IMR-90 (cell line): Measurements from ENCODE around the gene KRTAP5-4. TPM values are rescaled to one million over a fixed set of nuclear protein-coding genes. Genes with fewer than 3 reads are reported as not detected.

Experiments
- ATAC-seq: fragments of 200-7000 bp; cut with Tn5 transposase; 2 replicates; pipeline ENCODE4 v1.9.1; 2020; ENCODE audit warnings: low read depth, mild to moderate bottlenecking, moderate library complexity
- BruUV-seq: library from RNA; stranded (reverse); fragments of 400-500 nt; replicated peaks from 2 replicates; lab custom pipeline; 2021; lab: Mats Ljungman, UMichigan
- CTCF ChIA-PET: fragments of 300-600 bp; formaldehyde crosslinking; extraction: SDS; loops from one replicate; lab custom pipeline; 2021; ENCODE audit warnings: antibody characterized with exemption; lab: Yijun Ruan, JAX
- POLR2A ChIA-PET: fragments of 300-600 bp; sonication (Branson Sonifier 250); formaldehyde crosslinking; loops from one replicate; lab custom pipeline; 2022; ENCODE audit warnings: antibody characterized with exemption; ENCODE audit not compliant: unreplicated experiment; lab: Charles Lee
- DNase-seq: peaks from one replicate; pipeline ENCODE4 v3.0.0; 2013
- H2AFZ ChIP-seq: replicated peaks from 2 replicates; pipeline ENCODE3; 2013; ENCODE audit warnings: low read length, mild to moderate bottlenecking; ENCODE audit not compliant: poor library complexity
- H2AK5ac ChIP-seq: 2 replicates; pipeline ENCODE4 v1.6.1; 2013; ENCODE audit warnings: low read depth, low read length, inconsistent platforms
- H2AK9ac ChIP-seq: replicated peaks from 2 replicates; pipeline ENCODE3; 2013; ENCODE audit warnings: mild to moderate bottlenecking, low read depth, low read length, moderate library complexity; ENCODE audit not compliant: poor library complexity
- H2BK120ac ChIP-seq: 2 replicates; pipeline ENCODE4 v1.6.1; 2013; ENCODE audit warnings: low read depth, low read length, inconsistent platforms
- H2BK15ac ChIP-seq: 3 replicates; pipeline ENCODE4 v1.6.1; 2013; ENCODE audit warnings: low read depth, low read length, inconsistent platforms
- H2BK20ac ChIP-seq: 2 replicates; pipeline ENCODE4 v1.6.1; 2013; ENCODE audit warnings: low read depth, mild to moderate bottlenecking, inconsistent platforms, low read length, moderate library complexity
- H2BK5ac ChIP-seq: 2 replicates; pipeline ENCODE4 v1.6.1; 2013; ENCODE audit warnings: mild to moderate bottlenecking, low read depth, low read length, inconsistent platforms; ENCODE audit not compliant: poor library complexity, severe bottlenecking
- H3K14ac ChIP-seq: replicated peaks from 2 replicates; pipeline ENCODE4 v1.6.1; 2013; ENCODE audit warnings: low read depth, low read length, inconsistent platforms
- H3K18ac ChIP-seq: 2 replicates; pipeline ENCODE4 v1.6.1; 2013; ENCODE audit warnings: low read depth, low read length, control low read depth
- H3K23ac ChIP-seq: 2 replicates; pipeline ENCODE4 v1.6.1; 2013; ENCODE audit warnings: low read depth, low read length, inconsistent platforms
- H3K27ac ChIP-seq: 2 replicates; pipeline ENCODE4 v1.5.1; 2013; ENCODE audit warnings: mild to moderate bottlenecking, control low read depth, low read length; ENCODE audit not compliant: insufficient read depth
- H3K27me3 ChIP-seq: 2 replicates; pipeline ENCODE4 v1.6.1; 2013; ENCODE audit warnings: low read length; ENCODE audit not compliant: control insufficient read depth, insufficient read depth
- H3K36me3 ChIP-seq: 2 replicates; pipeline ENCODE4 v1.6.1; 2013; ENCODE audit warnings: low read length, mixed read lengths; ENCODE audit not compliant: control insufficient read depth, insufficient read depth
- H3K4ac ChIP-seq: 2 replicates; pipeline ENCODE4 v1.6.1; 2013; ENCODE audit warnings: low read depth, low read length, inconsistent platforms
- H3K4me1 ChIP-seq: 2 replicates; pipeline ENCODE4 v1.6.1; 2013; ENCODE audit warnings: low read length, mixed read lengths; ENCODE audit not compliant: control insufficient read depth, insufficient read depth
- H3K4me2 ChIP-seq: 2 replicates; pipeline ENCODE4 v1.6.1; 2013; ENCODE audit warnings: low read depth, mild to moderate bottlenecking, control low read depth, low read length, moderate library complexity
- H3K4me3 ChIP-seq: 2 replicates; pipeline ENCODE4 v1.5.1; 2013; ENCODE audit warnings: low read depth, mild to moderate bottlenecking, control low read depth, low read length, moderate library complexity; ENCODE audit not compliant: insufficient read depth
- H3K56ac ChIP-seq: 2 replicates; pipeline ENCODE4 v1.6.1; 2013; ENCODE audit warnings: low read length, inconsistent platforms; ENCODE audit not compliant: insufficient read depth; ENCODE audit errors: extremely low read depth
- H3K79me1 ChIP-seq, 2 experiments: 2 replicates each; pipeline ENCODE4 v1.6.1; 2013; ENCODE audit warnings: low read length in 2 of 2, inconsistent platforms in 1 of 2, low read depth in 1 of 2
- H3K9ac ChIP-seq: 2 replicates; pipeline ENCODE4 v1.6.1; 2013; ENCODE audit warnings: low read depth, low read length, control low read depth
- H3K9me1 ChIP-seq: 2 replicates; pipeline ENCODE4 v1.6.1; 2013; ENCODE audit warnings: low read length, inconsistent platforms; ENCODE audit not compliant: insufficient read depth
- H3K9me3 ChIP-seq: 2 replicates; pipeline ENCODE4 v1.6.1; 2013; ENCODE audit warnings: low read length; ENCODE audit not compliant: control insufficient read depth, insufficient read depth
- H4K20me1 ChIP-seq: 2 replicates; pipeline ENCODE4 v1.6.1; 2013; ENCODE audit warnings: low read length, inconsistent platforms; ENCODE audit not compliant: insufficient read depth
- H4K5ac ChIP-seq: 2 replicates; pipeline ENCODE4 v1.6.1; 2013; ENCODE audit warnings: mild to moderate bottlenecking, low read depth, low read length, control low read depth
- H4K8ac ChIP-seq, 2 experiments: 2 replicates each; pipeline ENCODE4 v1.6.1; 2013; ENCODE audit warnings: low read depth in 2 of 2, low read length in 2 of 2, control low read depth in 1 of 2, inconsistent platforms in 1 of 2
- H4K91ac ChIP-seq: 2 replicates; pipeline ENCODE4 v1.6.1; 2013; ENCODE audit warnings: low read depth, low read length, inconsistent platforms; ENCODE audit not compliant: insufficient read depth
- CHD1 ChIP-seq: IDR thresholded peaks from 2 replicates; pipeline ENCODE4 v1.6.1; 2012; ENCODE audit warnings: low read depth, low read length, improper control_type of control experiment
- FOS ChIP-seq: fragments of 150-350 bp; IDR thresholded peaks from 2 replicates; pipeline ENCODE4 v1.6.1; 2016; ENCODE audit warnings: low read depth, low read length
- MXI1 ChIP-seq: IDR thresholded peaks from 2 replicates; pipeline ENCODE4 v1.6.1; 2012; ENCODE audit warnings: low read depth, mild to moderate bottlenecking, low read length, moderate library complexity, borderline replicate concordance
- NFE2L2 ChIP-seq: fragments of 150-350 bp; IDR thresholded peaks from 2 replicates; pipeline ENCODE4 v1.6.1; 2016; ENCODE audit warnings: low read depth, mild to moderate bottlenecking, low read length
- POLR2A ChIP-seq: IDR thresholded peaks from 2 replicates; pipeline ENCODE4 v1.6.1; 2012; ENCODE audit warnings: mild to moderate bottlenecking, low read depth, low read length
- RCOR1 ChIP-seq: IDR thresholded peaks from 2 replicates; pipeline ENCODE4 v1.6.1; 2012; ENCODE audit warnings: mild to moderate bottlenecking, low read length, improper control_type of control experiment; ENCODE audit not compliant: insufficient replicate concordance
- RFX5 ChIP-seq: IDR thresholded peaks from 2 replicates; pipeline ENCODE4 v1.8.0; 2012; ENCODE audit warnings: low read depth, mild to moderate bottlenecking, low read length, moderate library complexity
- SMC3 ChIP-seq: fragments of 150-350 bp; IDR thresholded peaks from 2 replicates; pipeline ENCODE4 v1.6.1; 2016; ENCODE audit warnings: low read depth, mild to moderate bottlenecking, antibody characterized with exemption, low read length, moderate library complexity
- WGBS, 2 experiments: methylation state at CpG; one replicate each; pipeline versions ENCODE4 v1.1.5 to v1.1.7; 2013; ENCODE audit warnings: missing lambda C conversion rate in 2 of 2; ENCODE audit not compliant: insufficient read length in 1 of 2; ENCODE audit errors: extremely low coverage in 2 of 2; 5-methylcytosine and 5-hydroxymethylcytosine counted together
- dilution Hi-C: fragments of 300-500 bp; cut with HindIII; formaldehyde crosslinking; loops from one replicate; pipeline ENCODE4 v1.14.3; 2018; ENCODE audit warnings: low sequenced_read_pairs; ENCODE audit not compliant: unreplicated experiment
- in situ Hi-C: fragments of 300-500 bp; cut with MboI; formaldehyde crosslinking; loops from 3 replicates; pipeline ENCODE4 v1.14.3; 2019; ENCODE audit warnings: low sequenced_read_pairs, inconsistent platforms, mixed read lengths
- intact Hi-C: fragments of 100-400 bp; cut with micrococcal nuclease; formaldehyde crosslinking; loops from 2 replicates; pipeline ENCODE4 v1.10.0; 2022
- polyA plus RNA-seq, 3 experiments: library from polyadenylated mRNA; depleted of rRNA; stranded (reverse); fragments of >200 nt; gene quantifications; 2 replicates each; pipeline ENCODE4 v1.2.3, GENCODE V29; 2012; ENCODE audit warnings: low replicate concordance in 1 of 3
- total RNA-seq: library from RNA; depleted of rRNA; stranded (reverse); fragments of >200 nt; gene quantifications from 2 replicates; pipeline ENCODE4 v1.2.3, GENCODE V29; 2012
- TF ChIP-seq, protein P1 (sequence below): conservative IDR thresholded peaks from 2 replicates; pipeline ENCODE4 v1.5.1; 2012; ENCODE audit warnings: mild to moderate bottlenecking, low read depth, low read length, improper control_type of control experiment
- TF ChIP-seq, protein P2 (sequence below): fragments of 150-350 bp; IDR thresholded peaks from 2 replicates; pipeline ENCODE4 v1.6.1; 2017; ENCODE audit warnings: mild to moderate bottlenecking, antibody characterized with exemption, low read length, low read depth

Gene KRTAP5-4
- total and polyA plus RNA-seq, 2 of the 4 experiments (the other 2 are of a cell fraction), result not detected

DNA sequence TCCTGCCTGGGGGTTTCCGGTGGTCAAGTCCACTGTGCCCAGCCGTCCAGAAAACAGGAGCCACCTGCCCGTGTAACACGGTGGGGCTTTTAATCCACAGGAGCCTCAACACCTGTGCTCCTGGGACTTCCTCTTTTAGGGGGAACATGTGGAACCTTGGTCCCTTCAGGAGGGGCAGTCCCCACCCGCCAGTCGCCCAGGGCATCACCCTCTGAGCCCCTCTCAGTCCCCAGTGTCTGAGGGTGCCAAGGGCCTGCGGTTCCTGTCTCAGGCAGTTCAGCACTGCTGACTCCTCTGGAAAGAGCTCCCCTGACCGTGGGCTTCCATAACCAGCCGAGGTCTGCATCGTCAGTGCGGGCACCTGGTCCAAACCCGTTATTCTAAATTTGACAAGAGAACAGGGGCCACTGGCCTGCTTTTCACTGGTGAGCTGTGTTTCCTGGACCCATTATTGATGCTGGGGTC, 23.5 kb upstream of the KRTAP5-4 start:
- Histone ChIP-seq H2AFZ (no peak overlapping the region), H3K79me1 (no peaks in the 10 kb centered on the region), H4K8ac (no peak overlapping the region), H3K4me1 (no peaks in the 10 kb centered on the region), H4K91ac (no peak overlapping the region), H2BK20ac (no peak overlapping the region), H2BK5ac (no peak overlapping the region), H3K14ac (no peak overlapping the region), H3K18ac (no peak overlapping the region), H2BK120ac (no peak overlapping the region), H3K27me3 (peaks cover 33% of the 10 kb centered on the region), H3K9ac (no peak overlapping the region), H4K20me1 (no peaks in the 10 kb centered on the region), H2AK5ac (no peak overlapping the region), H3K9me3 (no peaks in the 10 kb centered on the region), H4K5ac (no peak overlapping the region), H3K4ac (no peak overlapping the region), H3K56ac (no peak overlapping the region), H3K4me3 (no peak overlapping the region), H3K36me3 (no peaks in the 10 kb centered on the region), H2BK15ac (no peak overlapping the region), H3K27ac (no peak overlapping the region), H3K23ac (no peak overlapping the region), H3K4me2 (no peak overlapping the region), H3K9me1 (no peaks in the 10 kb centered on the region), H2AK9ac (no peak overlapping the region)
- no peak for TF ChIP-seq RCOR1
- TF ChIP-seq MXI1, result no peak
- TF ChIP-seq FOS, result no peak
- TF ChIP-seq POLR2A, result no peak
- TF ChIP-seq, protein P1, sequence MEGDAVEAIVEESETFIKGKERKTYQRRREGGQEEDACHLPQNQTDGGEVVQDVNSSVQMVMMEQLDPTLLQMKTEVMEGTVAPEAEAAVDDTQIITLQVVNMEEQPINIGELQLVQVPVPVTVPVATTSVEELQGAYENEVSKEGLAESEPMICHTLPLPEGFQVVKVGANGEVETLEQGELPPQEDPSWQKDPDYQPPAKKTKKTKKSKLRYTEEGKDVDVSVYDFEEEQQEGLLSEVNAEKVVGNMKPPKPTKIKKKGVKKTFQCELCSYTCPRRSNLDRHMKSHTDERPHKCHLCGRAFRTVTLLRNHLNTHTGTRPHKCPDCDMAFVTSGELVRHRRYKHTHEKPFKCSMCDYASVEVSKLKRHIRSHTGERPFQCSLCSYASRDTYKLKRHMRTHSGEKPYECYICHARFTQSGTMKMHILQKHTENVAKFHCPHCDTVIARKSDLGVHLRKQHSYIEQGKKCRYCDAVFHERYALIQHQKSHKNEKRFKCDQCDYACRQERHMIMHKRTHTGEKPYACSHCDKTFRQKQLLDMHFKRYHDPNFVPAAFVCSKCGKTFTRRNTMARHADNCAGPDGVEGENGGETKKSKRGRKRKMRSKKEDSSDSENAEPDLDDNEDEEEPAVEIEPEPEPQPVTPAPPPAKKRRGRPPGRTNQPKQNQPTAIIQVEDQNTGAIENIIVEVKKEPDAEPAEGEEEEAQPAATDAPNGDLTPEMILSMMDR, result no peak
- TF ChIP-seq RFX5, result no peak
- TF ChIP-seq CHD1, result no peak
- TF ChIP-seq SMC3, result no peak
- no peak for TF ChIP-seq NFE2L2
- TF ChIP-seq, protein P2, sequence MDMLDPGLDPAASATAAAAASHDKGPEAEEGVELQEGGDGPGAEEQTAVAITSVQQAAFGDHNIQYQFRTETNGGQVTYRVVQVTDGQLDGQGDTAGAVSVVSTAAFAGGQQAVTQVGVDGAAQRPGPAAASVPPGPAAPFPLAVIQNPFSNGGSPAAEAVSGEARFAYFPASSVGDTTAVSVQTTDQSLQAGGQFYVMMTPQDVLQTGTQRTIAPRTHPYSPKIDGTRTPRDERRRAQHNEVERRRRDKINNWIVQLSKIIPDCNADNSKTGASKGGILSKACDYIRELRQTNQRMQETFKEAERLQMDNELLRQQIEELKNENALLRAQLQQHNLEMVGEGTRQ, result no peak
- BruUV-seq, result no TSS peak
- ChIA-PET POLR2A (no interaction called here), CTCF (interaction anchor here (0.6 kb wide), 1 partner anchor 188 kb away, joined by 3 read pairs; no protein-coding TSS in a partner anchor)
- intact Hi-C loops, result no loop called here
- ATAC-seq (no peak), DNase-seq (no peak)
- 58% methylated on average over 3 of the region's 12 CpGs; no CpG with 5 or more reads in 1 of the 2 experiments for WGBS, 2 experiments
- dilution Hi-C loops, result no loop called here
- in situ Hi-C loops, result no loop called here
